Trophoblast cell (in vitro differentiated cells and primary cell): ENCODE data around the gene PLAAT3.
A peak's percentile ranks its signal among the peaks of the same experiment; 100 is the strongest.
"Not testable (repeated sequence)": the region's sequence is repeated elsewhere in the genome, so short reads cannot be mapped to it uniquely, and the experiment has no call there.

Experiments used
- DNase-seq, 2 donors: peaks; one replicate each; pipeline ENCODE4 v3.0.0-alpha.2; 2016
- H2AFZ ChIP-seq: 2 replicates; pipeline ENCODE4 v1.6.1; 2013; ENCODE audit warnings: low read length, moderate library complexity, mild to moderate bottlenecking; ENCODE audit not compliant: insufficient read depth, poor library complexity
- H2AK5ac ChIP-seq: 2 replicates; pipeline ENCODE4 v1.6.1; 2013; ENCODE audit warnings: mild to moderate bottlenecking, low read length
- H2BK120ac ChIP-seq: 2 replicates; pipeline ENCODE4 v1.6.1; 2013; ENCODE audit warnings: low read length, mild to moderate bottlenecking, moderate library complexity; ENCODE audit not compliant: insufficient read depth, poor library complexity
- H2BK12ac ChIP-seq: 2 replicates; pipeline ENCODE4 v1.6.1; 2013; ENCODE audit warnings: mild to moderate bottlenecking, low read length, moderate library complexity
- H2BK5ac ChIP-seq: 2 replicates; pipeline ENCODE4 v1.6.1; 2013; ENCODE audit warnings: low read length, low read depth, moderate library complexity, mild to moderate bottlenecking; ENCODE audit not compliant: poor library complexity
- H3K14ac ChIP-seq: 2 replicates; pipeline ENCODE4 v1.6.1; 2013; ENCODE audit warnings: mild to moderate bottlenecking, low read length
- H3K18ac ChIP-seq: 2 replicates; pipeline ENCODE4 v1.6.1; 2013; ENCODE audit warnings: mild to moderate bottlenecking, low read length
- H3K23ac ChIP-seq: 2 replicates; pipeline ENCODE4 v1.6.1; 2013; ENCODE audit warnings: low read length
- H3K27ac ChIP-seq: 2 replicates; pipeline ENCODE4 v1.5.1; 2013; ENCODE audit warnings: low read depth, mild to moderate bottlenecking, inconsistent platforms, low read length, moderate library complexity
- H3K27me3 ChIP-seq: 2 replicates; pipeline ENCODE4 v1.6.1; 2013; ENCODE audit warnings: inconsistent platforms, mild to moderate bottlenecking, low read length, moderate library complexity; ENCODE audit not compliant: insufficient read depth
- H3K36me3 ChIP-seq, 2 experiments: 1 replicate in 1 of 2; 2 replicates in 1 of 2; pipeline ENCODE4 v1.6.1; 2013; ENCODE audit warnings: low read length in 2 of 2, mild to moderate bottlenecking in 2 of 2, moderate library complexity in 1 of 2; ENCODE audit not compliant: insufficient read depth in 2 of 2, control insufficient read depth in 1 of 2
- H3K4ac ChIP-seq: 2 replicates; pipeline ENCODE4 v1.6.1; 2013; ENCODE audit warnings: low read depth, mild to moderate bottlenecking, low read length, moderate library complexity
- H3K4me1 ChIP-seq, 2 experiments: 1 replicate in 1 of 2; 2 replicates in 1 of 2; pipeline ENCODE4 v1.6.1; 2013; ENCODE audit warnings: low read length in 2 of 2, mild to moderate bottlenecking in 2 of 2, moderate library complexity in 1 of 2; ENCODE audit not compliant: insufficient read depth in 2 of 2, control insufficient read depth in 1 of 2
- H3K4me2 ChIP-seq: 2 replicates; pipeline ENCODE4 v1.6.1; 2013; ENCODE audit warnings: inconsistent platforms, mild to moderate bottlenecking, low read length, moderate library complexity
- H3K4me3 ChIP-seq: 2 replicates; pipeline ENCODE4 v1.5.1; 2013; ENCODE audit warnings: mild to moderate bottlenecking, low read depth, low read length, inconsistent platforms
- H3K79me1 ChIP-seq: one replicate; pipeline ENCODE4 v1.6.1; 2013; ENCODE audit warnings: low read length
- H3K79me2 ChIP-seq: 2 replicates; pipeline ENCODE4 v1.6.1; 2013; ENCODE audit warnings: low read length, mild to moderate bottlenecking; ENCODE audit not compliant: control insufficient read depth, insufficient read depth, poor library complexity
- H3K9ac ChIP-seq: 2 replicates; pipeline ENCODE4 v1.6.1; 2013; ENCODE audit warnings: mild to moderate bottlenecking, low read length
- H3K9me3 ChIP-seq: 2 replicates; pipeline ENCODE4 v1.6.1; 2013; ENCODE audit warnings: low read depth, mild to moderate bottlenecking, control low read depth, inconsistent platforms, low read length; ENCODE audit not compliant: insufficient read depth
- H4K12ac ChIP-seq: 2 replicates; pipeline ENCODE4 v1.6.1; 2013; ENCODE audit warnings: low read depth, mild to moderate bottlenecking, low read length, moderate library complexity
- H4K8ac ChIP-seq: 2 replicates; pipeline ENCODE4 v1.6.1; 2013; ENCODE audit warnings: low read depth, mild to moderate bottlenecking, low read length, moderate library complexity
- H4K91ac ChIP-seq: one replicate; pipeline ENCODE4 v1.6.1; 2013; ENCODE audit warnings: low read depth, mild to moderate bottlenecking, low read length, moderate library complexity
- WGBS: extraction: QIAGEN DNeasy Blood & Tissue Kit; methylation state at CpG from one replicate; pipeline ENCODE4 v1.1.7; 2013; ENCODE audit warnings: missing lambda C conversion rate; ENCODE audit not compliant: insufficient read length, insufficient coverage; ENCODE audit errors: extremely low coverage; 5-methylcytosine and 5-hydroxymethylcytosine counted together

PLAAT3 gene

GRCh38 chr11:63621071-63621470, 6.8 kb upstream of the PLAAT3 start:
- no peak overlapping the region for H3K4ac ChIP-seq
- no peak overlapping the region for H2AK5ac ChIP-seq
- H3K4me2 ChIP-seq, result no peak overlapping the region
- H3K79me1 ChIP-seq, result peaks cover 4% of the 10 kb centered on the region
- H4K12ac ChIP-seq, result no peak overlapping the region
- no peak overlapping the region for H3K4me3 ChIP-seq
- no peak overlapping the region for H4K91ac ChIP-seq
- no peaks in the 10 kb centered on the region for H3K36me3 ChIP-seq
- H4K8ac ChIP-seq, result no peak overlapping the region
- H2BK12ac ChIP-seq, result no peak overlapping the region
- no peak overlapping the region for H2AFZ ChIP-seq
- no peaks in the 10 kb centered on the region for H3K27me3 ChIP-seq
- peak in 1 of 2 donors; percentile 27 for DNase-seq
- WGBS, result no CpG with 5 or more reads among the region's 1 CpG
- no peak overlapping the region for H3K23ac ChIP-seq
- no peak overlapping the region for H3K27ac ChIP-seq
- H3K4me1 ChIP-seq, result peaks cover 4 to 10% of the 10 kb centered on the region in 2 experiments
- no peak overlapping the region for H3K9ac ChIP-seq
- no peak overlapping the region for H2BK5ac ChIP-seq
- H3K9me3 ChIP-seq, result no peaks in the 10 kb centered on the region
- no peak overlapping the region for H3K18ac ChIP-seq
- no peak overlapping the region for H2BK120ac ChIP-seq
- H3K79me2 ChIP-seq, result no peaks in the 10 kb centered on the region
- no peak overlapping the region for H3K14ac ChIP-seq

- Histone ChIP-seq H3K27ac (no peak overlapping the region), H3K36me3 (no peaks in the 10 kb centered on the region), H4K12ac (no peak overlapping the region), H4K91ac (no peak overlapping the region), H3K4ac (no peak overlapping the region), H3K23ac (no peak overlapping the region), H3K79me1 (peaks cover 4% of the 10 kb centered on the region), H3K4me1 (peaks cover 4 to 10% of the 10 kb centered on the region in 2 experiments), H3K4me2 (no peak overlapping the region), H3K4me3 (no peak overlapping the region), H3K9me3 (no peaks in the 10 kb centered on the region), H2BK120ac (no peak overlapping the region), H2AK5ac (no peak overlapping the region), H2AFZ (no peak overlapping the region), H3K14ac (no peak overlapping the region), H3K27me3 (no peaks in the 10 kb centered on the region), H2BK12ac (no peak overlapping the region), H3K79me2 (no peaks in the 10 kb centered on the region), H3K18ac (no peak overlapping the region), H2BK5ac (no peak overlapping the region), H4K8ac (no peak overlapping the region), H3K9ac (no peak overlapping the region)
- no peak for DNase-seq
- no CpG with 5 or more reads among the region's 6 CpGs for WGBS
Observed at GRCh38 chr11:63619967-63620366, 5.7 kb upstream of the PLAAT3 start.

GRCh38 chr11:63617686-63618085, 3.5 kb upstream of the PLAAT3 start:
- H2BK5ac ChIP-seq, H3K14ac ChIP-seq, H2AK5ac ChIP-seq, H3K79me2 ChIP-seq, H3K4me3 ChIP-seq, H4K8ac ChIP-seq, H4K91ac ChIP-seq, H2BK120ac ChIP-seq, H3K36me3 ChIP-seq, H3K27ac ChIP-seq, H3K4ac ChIP-seq, H3K4me1 ChIP-seq, H3K23ac ChIP-seq, H3K9me3 ChIP-seq, H3K79me1 ChIP-seq, H3K4me2 ChIP-seq, H2BK12ac ChIP-seq, H3K27me3 ChIP-seq, H4K12ac ChIP-seq, H3K18ac ChIP-seq, H3K9ac ChIP-seq, DNase-seq, H2AFZ ChIP-seq: not testable (repeated sequence)
- no CpG with 5 or more reads among the region's 5 CpGs for WGBS

GRCh38 chr11:63616953-63617352, 2.7 kb upstream of the PLAAT3 start:
- Histone ChIP-seq H3K4ac (no peak overlapping the region), H3K27ac (no peak overlapping the region), H3K79me2 (peaks cover 2% of the 10 kb centered on the region), H3K4me3 (no peak overlapping the region), H3K9me3 (no peaks in the 10 kb centered on the region), H2BK120ac (no peak overlapping the region), H3K9ac (no peak overlapping the region), H4K8ac (no peak overlapping the region), H2AFZ (no peak overlapping the region), H3K79me1 (peaks cover 6% of the 10 kb centered on the region), H3K36me3 (no peaks in the 10 kb centered on the region), H3K27me3 (no peaks in the 10 kb centered on the region), H4K12ac (no peak overlapping the region), H2BK12ac (no peak overlapping the region), H3K23ac (no peak overlapping the region), H3K4me2 (no peak overlapping the region), H3K14ac (no peak overlapping the region), H2BK5ac (no peak overlapping the region), H3K18ac (no peak overlapping the region), H2AK5ac (no peak overlapping the region), H4K91ac (no peak overlapping the region), H3K4me1 (peaks cover 0 to 2% of the 10 kb centered on the region in 2 experiments)
- DNase-seq, result no peak
- no CpG with 5 or more reads among the region's 3 CpGs for WGBS
